T-helper 1 cell (primary cell): Measurements from ENCODE around the gene FIGNL2.

Experiments used
- DNase-seq, 5 donors: peaks; one replicate each; pipeline ENCODE4 v3.0.0-alpha.2; 2012 to 2020

FIGNL2 gene

GRCh38 chr12:51852404-51853137, 4.1 kb upstream of the FIGNL2 start:
- DNase-seq = no peak

- no peak for DNase-seq
These were observed 3.1 kb upstream of the FIGNL2 start for GRCh38 chr12:51851413-51852124.

GRCh38 chr12:51850965-51851299, 2.4 kb upstream of the FIGNL2 start:
- DNase-seq = no peak

- DNase-seq = no peak
These were observed 1.8 kb upstream of the FIGNL2 start for GRCh38 chr12:51850081-51850964.

- DNase-seq = no peak
These were observed 570 bp upstream of the FIGNL2 start for GRCh38 chr12:51848841-51849735.

- DNase-seq = no peak
These were observed 734 bp downstream of the FIGNL2 start for GRCh38 chr12:51847643-51848325.

GRCh38 chr12:51846911-51847642, 1.4 kb downstream of the FIGNL2 start:
- peak in 3 of 5 donors; percentile 29 to 33 (median 31) for DNase-seq

GRCh38 chr12:51846271-51846691, 2.2 kb downstream of the FIGNL2 start:
- DNase-seq = no peak

GRCh38 chr12:51845482-51845881, 3.0 kb downstream of the FIGNL2 start:
- no peak for DNase-seq

GRCh38 chr12:51844854-51845253, 3.7 kb downstream of the FIGNL2 start:
- DNase-seq = no peak

- DNase-seq = no peak
These were observed 6.8 kb downstream of the FIGNL2 start for GRCh38 chr12:51841727-51842126.

- no peak for DNase-seq
These were observed 7.6 kb downstream of the FIGNL2 start for GRCh38 chr12:51840966-51841365.

- DNase-seq = no peak
These were observed 9.1 kb downstream of the FIGNL2 start for GRCh38 chr12:51839310-51839947.

- no peak for DNase-seq
These were observed 9.8 kb downstream of the FIGNL2 start for GRCh38 chr12:51838762-51839161.

- DNase-seq = no peak
These were observed 10.5 kb downstream of the FIGNL2 start for GRCh38 chr12:51838036-51838435.

GRCh38 chr12:51837286-51837685, 11.2 kb downstream of the FIGNL2 start:
- DNase-seq = no peak

GRCh38 chr12:51836827-51837173, 11.7 kb downstream of the FIGNL2 start:
- DNase-seq = no peak

- no peak for DNase-seq
These were observed 12.3 kb downstream of the FIGNL2 start for GRCh38 chr12:51836041-51836826.

- no peak for DNase-seq
These were observed 14.1 kb downstream of the FIGNL2 start for GRCh38 chr12:51834411-51834810.
